GM19324 (cell line): Measurements from ENCODE around the gene TERB2.
"Not testable (repeated sequence)": the region's sequence is repeated elsewhere in the genome, so short reads cannot be mapped to it uniquely, and the experiment has no call there.

Experiments
- ATAC-seq: cut with Tn5 transposase; IDR thresholded peaks from one replicate; pipeline ENCODE4 v1.9.1; 2021; ENCODE audit warnings: mild to moderate bottlenecking, moderate library complexity; ENCODE audit not compliant: unreplicated experiment, low FRiP score

Gene TERB2

GRCh38 chr15:44956388-44956787 is at the start of gene TERB2:
TSS of gene TERB2 (plus strand) at chr15:44956687. CDS start at chr15:44956719, 32 bp downstream.
- no peak for ATAC-seq

- ATAC-seq, result no peak
Observed at GRCh38 chr15:44909423-44909822, 47.1 kb upstream of the TERB2 start.

- ATAC-seq, result no peak
Observed at GRCh38 chr15:44910981-44911625, 45.4 kb upstream of the TERB2 start.

- not testable (repeated sequence) for ATAC-seq
Observed at GRCh38 chr15:44912186-44912585, 44.3 kb upstream of the TERB2 start.

GRCh38 chr15:44912974-44913448 is 43.5 kb upstream of the TERB2 start:
- not testable (repeated sequence) for ATAC-seq

- ATAC-seq, result no peak
Observed at GRCh38 chr15:44918136-44918535, 38.4 kb upstream of the TERB2 start.

- not testable (repeated sequence) for ATAC-seq
Observed at GRCh38 chr15:44928658-44929057, 27.8 kb upstream of the TERB2 start.

GRCh38 chr15:44930283-44930682 is 26.2 kb upstream of the TERB2 start:
- ATAC-seq, result not testable (repeated sequence)

GRCh38 chr15:44958302-44958701 is 1.8 kb downstream of the TERB2 start:
- ATAC-seq, result not testable (repeated sequence)

GRCh38 chr15:44968475-44968874 is 12.0 kb downstream of the TERB2 start:
- no peak for ATAC-seq

- no peak for ATAC-seq
Observed at GRCh38 chr15:44971036-44971435, 14.5 kb downstream of the TERB2 start.

GRCh38 chr15:44976183-44976582 is 19.7 kb downstream of the TERB2 start:
- ATAC-seq, result not testable (repeated sequence)

GRCh38 chr15:44977781-44978180 is 21.3 kb downstream of the TERB2 start:
- ATAC-seq, result not testable (repeated sequence)

- ATAC-seq, result not testable (repeated sequence)
Observed at GRCh38 chr15:44979617-44980339, 23.3 kb downstream of the TERB2 start.

GRCh38 chr15:44984144-44984543 is 27.7 kb downstream of the TERB2 start:
- ATAC-seq, result not testable (repeated sequence)

GRCh38 chr15:44986346-44987055 is 30.0 kb downstream of the TERB2 start:
- ATAC-seq, result not testable (repeated sequence)

- ATAC-seq, result not testable (repeated sequence)
Observed at GRCh38 chr15:44987711-44988110, 31.2 kb downstream of the TERB2 start.

- not testable (repeated sequence) for ATAC-seq
Observed at GRCh38 chr15:44988184-44988869, 31.8 kb downstream of the TERB2 start.

GRCh38 chr15:44988870-44989219 is 32.4 kb downstream of the TERB2 start:
- not testable (repeated sequence) for ATAC-seq

- ATAC-seq, result not testable (repeated sequence)
Observed at GRCh38 chr15:44997632-44998031, 41.1 kb downstream of the TERB2 start.

- no peak for ATAC-seq
Observed at GRCh38 chr15:44999105-44999504, 42.6 kb downstream of the TERB2 start.
